ENCODE data around the gene FAM156A.
A peak's percentile ranks its signal among the peaks of the same experiment; 100 is the strongest.
"Not testable (repeated sequence)": the region's sequence is repeated elsewhere in the genome, so short reads cannot be mapped to it uniquely, and the experiment has no call there.

Gene FAM156A

DNA sequence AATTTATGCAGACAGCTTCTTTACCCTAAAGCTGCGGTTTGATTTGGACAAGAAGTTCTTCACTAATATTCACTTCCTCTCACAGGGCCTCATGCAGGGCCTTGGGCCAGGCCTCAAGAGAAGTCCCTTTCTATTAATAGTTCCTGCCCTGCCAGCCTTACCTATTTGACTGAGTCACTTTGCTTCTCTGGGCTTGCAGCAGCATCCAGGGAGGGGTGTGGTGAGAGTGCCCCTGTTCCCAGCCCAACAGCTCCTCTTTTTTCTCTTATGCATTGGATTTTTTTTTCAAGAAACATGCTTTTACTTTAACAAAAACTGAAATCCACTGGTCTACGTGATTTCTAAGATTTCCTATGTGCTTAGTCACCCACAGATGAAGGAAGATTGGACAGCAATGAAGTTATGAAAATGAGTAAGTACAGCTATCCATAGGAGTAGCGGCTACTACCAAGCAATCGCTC lies 34.5 kb downstream of the FAM156A start:
- Histone ChIP-seq H3K4me2 (peak overlapping the region; percentile 26), H4K20me1 (peaks cover 20% of the 10 kb centered on the region), H3K9me3 (no peaks in the 10 kb centered on the region), H3K27me3 (peaks cover 45% of the 10 kb centered on the region), H3K4me3 (no peak overlapping the region), H3K9ac (no peak overlapping the region), H3K27ac (no peak overlapping the region), H3K4me1 (peaks cover 37% of the 10 kb centered on the region), H3K36me3 (no peaks in the 10 kb centered on the region)
- no peak for TF ChIP-seq Cebpa-rat (IDR thresholded peaks at IDR 0.05)

DNA sequence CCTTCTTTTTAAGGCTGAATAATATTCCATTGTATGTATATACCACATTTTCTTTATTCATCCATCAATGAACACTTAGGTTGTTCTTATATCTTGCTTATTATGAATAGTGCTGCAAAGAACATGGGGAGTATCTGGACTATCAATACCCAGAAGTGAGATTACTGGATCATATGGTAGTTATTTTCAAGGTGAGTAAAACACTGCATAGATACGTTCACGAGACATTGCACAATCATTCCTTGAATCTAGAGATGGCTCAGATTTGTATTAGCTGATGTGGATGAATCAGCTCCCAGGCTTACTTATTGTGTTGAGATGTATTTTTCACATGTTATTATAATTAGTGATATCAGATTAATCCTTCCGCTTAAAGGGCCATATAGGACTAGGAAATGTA lies 43.6 kb downstream of the FAM156A start:
- not testable (repeated sequence) for H4K20me1 ChIP-seq, H3K36me3 ChIP-seq, H3K9me3 ChIP-seq, H3K9ac ChIP-seq, H3K4me3 ChIP-seq, H3K27me3 ChIP-seq, H3K4me2 ChIP-seq, H3K4me1 ChIP-seq, H3K27ac ChIP-seq

DNA sequence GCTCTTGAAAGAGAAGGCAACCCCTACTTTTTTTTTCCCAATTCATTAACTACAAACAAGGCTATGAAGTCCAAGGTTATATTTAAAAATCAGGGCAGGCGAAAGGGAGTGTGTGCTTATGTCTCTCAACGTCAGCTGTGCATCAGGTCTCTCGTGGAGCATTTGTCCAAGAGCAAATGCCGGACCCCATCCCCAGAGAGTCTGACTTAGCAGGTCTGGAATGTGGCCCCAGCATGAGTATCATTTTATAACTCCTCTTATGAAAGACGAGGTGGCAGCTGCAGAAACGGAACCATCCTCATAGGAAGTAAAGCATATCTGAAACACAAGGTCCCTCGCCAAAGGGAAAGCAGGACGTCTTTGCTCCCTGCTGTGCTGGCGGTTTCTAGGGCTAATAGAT lies 44.6 kb downstream of the FAM156A start:
- H4K20me1 ChIP-seq, H3K27me3 ChIP-seq, H3K27ac ChIP-seq, H3K36me3 ChIP-seq, H3K9me3 ChIP-seq, H3K4me3 ChIP-seq, H3K9ac ChIP-seq, H3K4me1 ChIP-seq, H3K4me2 ChIP-seq: not testable (repeated sequence)

DNA sequence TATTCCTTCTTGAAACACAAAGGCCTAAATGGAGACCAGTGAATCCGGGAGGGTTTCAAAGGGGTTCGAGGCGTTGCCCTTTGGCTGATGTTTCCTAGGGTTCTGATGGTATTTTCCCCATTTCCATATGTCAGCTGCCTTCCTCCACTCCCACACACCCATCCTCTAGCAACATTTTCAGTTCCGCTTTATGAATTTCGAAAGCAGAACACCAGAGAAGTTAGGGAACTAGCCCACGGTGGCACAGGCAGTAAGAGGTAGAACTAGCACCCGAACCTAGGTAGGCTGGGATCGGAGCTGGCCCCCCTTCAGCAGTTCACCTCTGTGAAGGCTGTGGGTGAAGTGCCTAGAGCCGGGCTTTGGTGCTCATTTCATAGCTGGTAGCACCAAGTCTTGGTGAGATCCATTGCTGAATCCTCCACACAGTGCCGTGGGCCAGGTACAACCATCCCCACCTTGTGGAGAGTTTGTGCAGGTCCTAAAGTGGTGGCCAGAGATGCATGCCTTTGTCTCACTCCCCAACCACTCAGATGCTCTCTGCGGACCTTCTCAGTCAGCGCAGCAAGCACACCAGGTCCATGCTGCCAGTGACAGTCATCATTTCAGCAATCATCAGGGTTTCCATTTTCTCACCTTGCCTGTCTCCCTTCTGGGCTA lies 48.9 kb downstream of the FAM156A start:
- H3K4me2 ChIP-seq, H3K27ac ChIP-seq, H4K20me1 ChIP-seq, H3K4me1 ChIP-seq, H3K36me3 ChIP-seq, H3K9me3 ChIP-seq, H3K4me3 ChIP-seq, H3K27me3 ChIP-seq, H3K9ac ChIP-seq: not testable (repeated sequence)

DNA sequence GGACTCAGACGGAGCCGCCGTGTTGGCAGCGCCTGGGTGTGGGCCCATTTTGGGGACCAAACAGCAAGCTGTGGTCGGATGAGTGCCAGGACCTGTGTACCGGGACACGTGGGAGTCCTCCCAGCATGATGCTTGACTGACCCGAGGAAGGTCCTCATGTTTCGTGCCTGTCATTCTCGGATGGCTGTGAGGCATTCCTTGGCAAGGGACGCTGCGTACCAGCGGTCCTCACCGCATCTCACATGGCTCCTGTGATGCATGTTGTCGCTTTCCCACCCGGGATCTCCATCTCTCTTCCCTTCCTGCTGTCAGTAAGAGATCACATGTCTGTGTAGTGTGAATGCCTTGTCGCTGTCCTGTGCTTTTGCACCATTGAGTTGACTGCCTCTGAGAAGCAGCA lies 50.4 kb downstream of the FAM156A start:
- not testable (repeated sequence) for H4K20me1 ChIP-seq, H3K4me2 ChIP-seq, H3K9ac ChIP-seq, H3K27me3 ChIP-seq, H3K27ac ChIP-seq, H3K9me3 ChIP-seq, H3K4me3 ChIP-seq, H3K36me3 ChIP-seq, H3K4me1 ChIP-seq

DNA sequence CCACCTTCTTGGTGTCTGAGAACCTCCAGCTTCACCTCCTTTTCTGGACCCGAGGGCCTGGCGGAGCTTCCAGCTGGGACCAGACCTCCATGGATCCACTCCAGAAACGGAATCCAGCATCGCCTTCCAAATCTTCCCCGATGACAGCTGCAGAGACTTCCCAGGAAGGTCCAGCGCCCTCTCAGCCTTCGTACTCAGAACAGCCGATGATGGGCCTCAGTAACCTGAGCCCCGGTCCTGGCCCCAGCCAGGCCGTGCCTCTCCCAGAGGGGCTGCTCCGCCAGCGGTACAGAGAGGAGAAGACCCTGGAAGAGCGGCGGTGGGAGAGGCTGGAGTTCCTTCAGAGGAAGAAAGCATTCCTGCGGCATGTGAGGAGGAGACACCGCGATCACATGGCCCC lies 51.2 kb downstream of the FAM156A start:
- not testable (repeated sequence) for H3K9ac ChIP-seq, H3K27me3 ChIP-seq, H3K27ac ChIP-seq, H3K9me3 ChIP-seq, H3K36me3 ChIP-seq, H3K4me1 ChIP-seq, H3K4me3 ChIP-seq, H3K4me2 ChIP-seq, H4K20me1 ChIP-seq

DNA sequence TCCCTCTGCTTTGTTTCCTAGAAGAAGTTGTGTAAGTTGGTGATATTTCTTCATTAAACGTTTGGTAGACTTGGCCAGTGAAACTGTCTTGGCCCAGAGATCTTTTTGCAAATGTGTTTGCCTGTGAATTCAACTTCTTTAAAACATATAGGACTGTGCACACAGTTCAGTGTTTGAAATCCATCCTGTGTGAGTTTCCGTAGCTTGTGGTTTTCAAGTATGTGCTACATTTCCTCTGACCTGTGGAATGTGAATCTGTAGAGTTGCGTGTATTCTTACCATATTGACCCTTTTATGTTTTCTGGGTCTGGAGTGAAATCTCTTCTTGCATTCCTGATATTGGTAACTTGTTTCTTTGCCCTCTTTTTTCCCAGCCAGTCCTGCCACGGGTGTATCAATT lies 52.2 kb downstream of the FAM156A start:
- not testable (repeated sequence) for H3K4me2 ChIP-seq, H3K4me1 ChIP-seq, H4K20me1 ChIP-seq, H3K36me3 ChIP-seq, H3K9me3 ChIP-seq, H3K9ac ChIP-seq, H3K4me3 ChIP-seq, H3K27ac ChIP-seq, H3K27me3 ChIP-seq

DNA sequence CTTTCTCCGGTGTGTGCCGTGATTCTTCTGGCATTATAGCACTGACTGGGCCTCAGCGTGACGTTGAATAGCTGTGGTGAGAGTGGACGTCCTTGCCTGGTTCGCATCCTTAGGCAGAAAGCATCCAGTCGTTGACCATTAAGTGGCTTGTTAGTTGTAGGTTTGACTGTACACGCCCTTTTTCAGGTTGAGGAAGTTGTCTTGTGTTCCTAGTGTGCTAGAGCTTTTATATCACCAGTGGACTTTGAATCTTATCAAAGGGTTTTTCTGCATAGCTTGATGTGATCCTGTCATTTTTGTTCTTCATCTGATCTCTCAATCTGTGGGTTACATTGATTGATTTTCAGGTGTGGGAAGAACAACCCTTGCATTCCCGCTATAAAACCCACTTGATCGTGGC lies 52.8 kb downstream of the FAM156A start:
- H3K9me3 ChIP-seq, H3K27ac ChIP-seq, H3K4me3 ChIP-seq, H3K36me3 ChIP-seq, H3K9ac ChIP-seq, H4K20me1 ChIP-seq, H3K4me1 ChIP-seq, H3K4me2 ChIP-seq, H3K27me3 ChIP-seq: not testable (repeated sequence)
